Stimulated activated CD4-positive, alpha-beta T cell treated with anti-CD3 and anti-CD28 coated beads, TNF-alpha, amount 100 ng/mL, for 4 hours (primary cell): ENCODE results near the gene STARD10.

Experiments
- DNase-seq, 3 experiments: peaks; one replicate each; pipeline ENCODE4 v3.0.0-alpha.2; 2020; ENCODE audit warnings: low read depth in 3 of 3

STARD10 gene

GRCh38 chr11:72780296-72781062 lies 13.4 kb downstream of the STARD10 start:
- no peak for DNase-seq

GRCh38 chr11:72779495-72780128 lies 14.2 kb downstream of the STARD10 start:
- no peak for DNase-seq

- no peak for DNase-seq
These were observed 15.0 kb downstream of the STARD10 start for GRCh38 chr11:72778535-72779494.

GRCh38 chr11:72777755-72778278 lies 16.0 kb downstream of the STARD10 start:
- DNase-seq = no peak

GRCh38 chr11:72776844-72777754 lies 16.7 kb downstream of the STARD10 start:
- no peak for DNase-seq

- DNase-seq = no peak
These were observed 17.6 kb downstream of the STARD10 start for GRCh38 chr11:72776117-72776843.

GRCh38 chr11:72775288-72776110 lies 18.3 kb downstream of the STARD10 start:
- no peak for DNase-seq

- no peak for DNase-seq
These were observed 19.3 kb downstream of the STARD10 start for GRCh38 chr11:72774499-72774898.

GRCh38 chr11:72773696-72774095 lies 20.2 kb downstream of the STARD10 start:
- DNase-seq = no peak

- DNase-seq = no peak
These were observed 20.6 kb downstream of the STARD10 start for GRCh38 chr11:72773291-72773690.

GRCh38 chr11:72772059-72772458 lies 21.8 kb downstream of the STARD10 start:
- DNase-seq = no peak

- no peak for DNase-seq
These were observed 22.3 kb downstream of the STARD10 start for GRCh38 chr11:72771507-72771906.

- DNase-seq = no peak
These were observed 23.0 kb downstream of the STARD10 start for GRCh38 chr11:72770799-72771198.

- no peak for DNase-seq
These were observed 24.2 kb downstream of the STARD10 start for GRCh38 chr11:72769680-72770079.

- DNase-seq = no peak
These were observed 25.3 kb downstream of the STARD10 start for GRCh38 chr11:72768581-72768980.

GRCh38 chr11:72767203-72768062 lies 26.4 kb downstream of the STARD10 start:
- DNase-seq = no peak

- no peak for DNase-seq
These were observed 27.5 kb downstream of the STARD10 start for GRCh38 chr11:72766152-72766902.

- DNase-seq = no peak
These were observed 29.3 kb downstream of the STARD10 start for GRCh38 chr11:72764503-72764902.
